Smooth muscle cell (in vitro differentiated cells): ENCODE results near the gene NEMP2. TPM values are rescaled to one million over a fixed set of nuclear protein-coding genes. Genes with fewer than 3 reads are reported as not detected.

Source experiments
- DNase-seq: peaks from one replicate; lab custom pipeline; 2025; ENCODE audit not compliant: unreplicated experiment; lab: John Stamatoyannopoulos, UW
- H2AFZ ChIP-seq: fragments of 200-600 bp; sonication (generic); 2 replicates; pipeline ENCODE4 v1.6.0; 2016; ENCODE audit warnings: antibody characterized with exemption, low read depth, mild to moderate bottlenecking
- H3F3A ChIP-seq: fragments of 200-600 bp; sonication (generic); 2 replicates; pipeline ENCODE4 v1.6.0; 2017; ENCODE audit warnings: antibody characterized with exemption, low read depth
- H3K27ac ChIP-seq: fragments of 200-600 bp; sonication (generic); 2 replicates; pipeline ENCODE4 v1.5.1; 2016; ENCODE audit warnings: low read depth, mild to moderate bottlenecking
- H3K27me3 ChIP-seq: fragments of 200-600 bp; sonication (generic); 2 replicates; pipeline ENCODE4 v1.6.1; 2016; ENCODE audit warnings: low read depth, mild to moderate bottlenecking
- H3K36me3 ChIP-seq: fragments of 200-600 bp; sonication (generic); 2 replicates; pipeline ENCODE4 v1.5.1; 2016; ENCODE audit warnings: low read depth
- H3K4me1 ChIP-seq: fragments of 200-600 bp; sonication (generic); 2 replicates; pipeline ENCODE4 v1.5.1; 2016; ENCODE audit warnings: low read depth
- H3K4me2 ChIP-seq: fragments of 200-600 bp; sonication (generic); 2 replicates; pipeline ENCODE4 v1.6.0; 2016; ENCODE audit warnings: mild to moderate bottlenecking
- H3K4me3 ChIP-seq: fragments of 200-600 bp; sonication (generic); 2 replicates; pipeline ENCODE4 v1.5.1; 2016; ENCODE audit warnings: mild to moderate bottlenecking
- H3K79me2 ChIP-seq: fragments of 200-600 bp; sonication (generic); 2 replicates; pipeline ENCODE4 v1.6.0; 2016; ENCODE audit warnings: low read depth, mild to moderate bottlenecking
- H3K9ac ChIP-seq: fragments of 200-600 bp; sonication (generic); 2 replicates; pipeline ENCODE4 v1.6.0; 2016; ENCODE audit warnings: low read depth
- H3K9me3 ChIP-seq: fragments of 200-600 bp; sonication (generic); replicated peaks from 2 replicates; pipeline ENCODE4 v1.5.1; 2016; ENCODE audit warnings: low read depth
- H4K20me1 ChIP-seq: fragments of 200-600 bp; sonication (generic); 2 replicates; pipeline ENCODE4 v1.6.0; 2016; ENCODE audit warnings: low read depth
- WGBS: methylation state at CpG from one replicate; pipeline ENCODE4 v1.1.7; 2016; ENCODE audit warnings: low lambda C conversion rate; 5-methylcytosine and 5-hydroxymethylcytosine counted together
- polyA plus RNA-seq: library from polyadenylated mRNA; unstranded; fragments of >200 nt; fragmentation: Nextera tagmentation; extraction: Ambion mirVana; gene quantifications from 2 replicates; pipeline ENCODE4 v1.2.1, GENCODE V29; 2016
- total RNA-seq: library from RNA; depleted of rRNA; stranded (reverse); fragments of >200 nt; gene quantifications from 2 replicates; pipeline ENCODE4 v1.2.3, GENCODE V29; 2014
- TF ChIP-seq, protein P1 (sequence below): fragments of 200-600 bp; sonication (generic); IDR thresholded peaks from 2 replicates; pipeline ENCODE4 v1.5.1; 2017; ENCODE audit warnings: borderline replicate concordance, mild to moderate bottlenecking, antibody characterized with exemption; ENCODE audit not compliant: insufficient read depth, poor library complexity, severe bottlenecking

NEMP2 gene
- total and polyA plus RNA-seq, 2 experiments from 2014 or later, result 1.4 to 5.0 TPM

DNA sequence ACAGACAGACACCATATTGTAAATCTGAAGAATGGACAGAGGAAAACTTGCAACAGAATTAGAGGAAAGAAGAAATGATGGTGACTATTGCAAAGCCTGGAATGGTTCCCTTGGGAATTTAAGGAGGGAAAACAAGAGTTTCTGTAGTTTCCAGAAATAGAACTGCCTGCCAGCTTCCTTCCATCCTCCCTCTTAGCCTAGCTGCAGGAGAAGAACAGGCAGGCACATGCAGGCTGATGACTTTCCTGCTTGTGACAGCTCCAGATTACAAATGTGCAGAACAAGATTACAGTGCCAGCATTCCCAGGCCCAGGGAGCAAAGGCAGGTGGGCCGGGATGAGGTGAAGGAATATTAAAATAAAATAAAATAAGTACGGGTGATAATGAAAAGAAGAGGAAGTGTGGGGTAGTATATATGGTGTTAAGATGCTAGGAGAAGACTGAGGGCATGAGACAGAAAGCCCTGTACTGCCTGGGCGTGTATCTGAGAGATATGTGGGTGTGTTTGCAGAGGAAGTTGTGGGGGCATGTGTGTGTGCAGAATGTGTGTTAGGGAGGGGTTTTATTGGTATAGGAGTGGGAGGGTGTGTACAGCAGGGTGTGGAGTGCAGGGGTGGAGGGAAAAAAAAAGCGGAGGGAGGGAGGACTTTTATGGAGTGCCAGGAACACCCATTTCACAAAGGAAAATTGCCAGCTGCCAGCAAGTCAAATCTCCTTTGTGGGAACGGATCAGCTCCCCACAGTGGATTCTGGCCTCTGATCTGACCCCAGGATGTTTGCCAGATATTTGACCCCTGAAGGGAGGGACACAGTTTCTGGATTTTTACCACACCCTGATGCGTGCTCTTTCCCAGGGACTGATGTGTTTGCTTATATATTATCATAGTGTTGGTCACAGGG is 43.9 kb upstream of the NEMP2 start:
- no peaks in the 10 kb centered on the region for H3K9me3 ChIP-seq
- no peak overlapping the region for H2AFZ ChIP-seq
- H3K27me3 ChIP-seq, result no peaks in the 10 kb centered on the region
- H3K9ac ChIP-seq, result no peak overlapping the region
- H3F3A ChIP-seq, result peaks cover 7% of the 10 kb centered on the region
- 72% methylated on average over 6 of the region's 6 CpGs for WGBS
- TF ChIP-seq, protein P1, sequence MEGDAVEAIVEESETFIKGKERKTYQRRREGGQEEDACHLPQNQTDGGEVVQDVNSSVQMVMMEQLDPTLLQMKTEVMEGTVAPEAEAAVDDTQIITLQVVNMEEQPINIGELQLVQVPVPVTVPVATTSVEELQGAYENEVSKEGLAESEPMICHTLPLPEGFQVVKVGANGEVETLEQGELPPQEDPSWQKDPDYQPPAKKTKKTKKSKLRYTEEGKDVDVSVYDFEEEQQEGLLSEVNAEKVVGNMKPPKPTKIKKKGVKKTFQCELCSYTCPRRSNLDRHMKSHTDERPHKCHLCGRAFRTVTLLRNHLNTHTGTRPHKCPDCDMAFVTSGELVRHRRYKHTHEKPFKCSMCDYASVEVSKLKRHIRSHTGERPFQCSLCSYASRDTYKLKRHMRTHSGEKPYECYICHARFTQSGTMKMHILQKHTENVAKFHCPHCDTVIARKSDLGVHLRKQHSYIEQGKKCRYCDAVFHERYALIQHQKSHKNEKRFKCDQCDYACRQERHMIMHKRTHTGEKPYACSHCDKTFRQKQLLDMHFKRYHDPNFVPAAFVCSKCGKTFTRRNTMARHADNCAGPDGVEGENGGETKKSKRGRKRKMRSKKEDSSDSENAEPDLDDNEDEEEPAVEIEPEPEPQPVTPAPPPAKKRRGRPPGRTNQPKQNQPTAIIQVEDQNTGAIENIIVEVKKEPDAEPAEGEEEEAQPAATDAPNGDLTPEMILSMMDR, result no peak
- no peak for DNase-seq
- no peaks in the 10 kb centered on the region for H4K20me1 ChIP-seq
- no peaks in the 10 kb centered on the region for H3K36me3 ChIP-seq
- H3K4me3 ChIP-seq, result no peak overlapping the region
- no peak overlapping the region for H3K4me2 ChIP-seq
- H3K79me2 ChIP-seq, result no peaks in the 10 kb centered on the region
- peaks cover 6% of the 10 kb centered on the region for H3K4me1 ChIP-seq
- H3K27ac ChIP-seq, result no peak overlapping the region

DNA sequence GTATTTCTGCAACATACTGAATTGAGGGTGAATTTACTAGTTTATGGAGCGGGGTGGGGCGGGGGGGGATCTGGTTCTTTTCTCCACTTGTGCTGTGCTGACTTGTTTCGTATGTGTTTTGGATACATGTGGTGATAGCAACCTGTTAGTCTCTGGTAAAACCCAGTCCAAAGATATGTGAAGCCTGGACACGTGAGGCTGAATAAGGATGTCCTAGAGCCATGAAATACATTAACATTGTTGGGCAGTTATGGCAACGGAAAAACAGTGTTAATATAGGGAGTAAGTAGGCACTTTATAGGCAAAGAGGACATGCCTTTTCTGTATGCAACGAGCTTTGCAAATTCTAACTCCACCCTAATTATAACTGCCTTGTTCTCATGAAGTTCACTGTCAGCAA is 42.1 kb upstream of the NEMP2 start:
- Histone ChIP-seq H3K27ac (no peak overlapping the region), H3K4me2 (no peak overlapping the region)
- no peak for DNase-seq

DNA sequence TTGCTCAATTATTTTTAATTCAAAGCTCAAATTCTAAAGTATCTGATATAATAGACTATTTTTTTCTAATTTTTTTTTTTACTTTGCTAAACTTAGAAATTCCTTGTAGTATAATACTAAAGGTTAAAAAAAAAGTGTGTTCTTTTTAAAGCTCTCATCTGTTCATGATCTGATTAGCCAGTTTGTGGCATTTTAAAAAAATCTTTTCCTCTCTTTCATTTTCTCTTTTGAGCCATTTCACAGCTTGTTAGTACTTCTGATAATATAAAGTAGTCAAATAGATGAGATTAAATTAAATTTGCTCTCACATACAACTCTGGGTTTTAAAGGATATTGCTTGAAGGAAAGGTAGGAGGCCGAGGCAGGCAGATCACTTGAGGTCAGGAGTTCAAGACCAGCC is 40.7 kb upstream of the NEMP2 start:
- Histone ChIP-seq H3K4me3 (no peak overlapping the region), H3K27me3 (no peaks in the 10 kb centered on the region), H3K27ac (no peak overlapping the region), H3K36me3 (no peaks in the 10 kb centered on the region), H3K79me2 (no peaks in the 10 kb centered on the region), H3F3A (no peaks in the 10 kb centered on the region), H3K4me1 (no peaks in the 10 kb centered on the region), H3K4me2 (no peak overlapping the region), H3K9me3 (no peaks in the 10 kb centered on the region), H2AFZ (no peak overlapping the region), H3K9ac (no peak overlapping the region), H4K20me1 (no peaks in the 10 kb centered on the region)
- WGBS, result 88% methylated on average over 1 of the region's 1 CpG
- no peak for DNase-seq
- TF ChIP-seq, protein P1, result no peak

More for the DNA sequence above, 42.1 kb upstream of the NEMP2 start:
- Histone ChIP-seq H4K20me1 (no peaks in the 10 kb centered on the region), H3K4me1 (no peaks in the 10 kb centered on the region), H3K9ac (no peak overlapping the region), H3F3A (no peaks in the 10 kb centered on the region), H3K4me3 (no peak overlapping the region), H3K9me3 (no peaks in the 10 kb centered on the region), H3K36me3 (no peaks in the 10 kb centered on the region), H3K27me3 (no peaks in the 10 kb centered on the region), H2AFZ (no peak overlapping the region), H3K79me2 (no peaks in the 10 kb centered on the region)
- WGBS, result 82% methylated on average over 6 of the region's 6 CpGs
- TF ChIP-seq, protein P1, result no peak

DNA sequence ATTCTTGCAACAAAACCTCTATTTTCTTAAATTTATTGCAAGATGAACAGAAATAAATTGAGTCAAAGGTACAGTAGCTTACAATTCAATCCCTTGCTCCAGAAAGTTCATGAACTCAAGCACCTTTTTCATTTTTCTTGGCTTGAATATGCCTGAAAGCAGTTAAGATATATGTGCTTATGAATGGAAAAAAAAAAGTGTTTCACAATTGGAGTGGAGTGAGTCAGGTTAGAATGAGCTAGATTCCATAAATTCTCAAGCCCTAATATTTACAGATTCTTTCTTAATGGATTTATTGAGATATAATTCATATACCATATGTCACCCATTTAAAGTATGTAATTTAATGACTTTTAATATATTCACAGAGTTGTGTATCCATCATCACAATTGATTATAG is 39.6 kb upstream of the NEMP2 start:
- Histone ChIP-seq H3K27me3 (no peaks in the 10 kb centered on the region), H3K9me3 (no peaks in the 10 kb centered on the region), H3K79me2 (no peaks in the 10 kb centered on the region), H3K4me2 (no peak overlapping the region), H3K4me3 (no peak overlapping the region), H4K20me1 (no peaks in the 10 kb centered on the region), H3K9ac (no peak overlapping the region), H3K36me3 (no peaks in the 10 kb centered on the region), H3K27ac (no peak overlapping the region), H3F3A (no peaks in the 10 kb centered on the region), H3K4me1 (no peaks in the 10 kb centered on the region), H2AFZ (no peak overlapping the region)
- DNase-seq, result no peak
- TF ChIP-seq, protein P1, result no peak
